A673 (cell line): ENCODE results near the gene KRT4. TPM values are rescaled to one million over a fixed set of nuclear protein-coding genes. Genes with fewer than 3 reads are reported as not detected.

Source experiments
- BruUV-seq: library from RNA; stranded (reverse); fragments of 400-500 nt; replicated peaks from 2 replicates; lab custom pipeline; 2021; lab: Mats Ljungman, UMichigan
- CTCF ChIA-PET: fragments of 300-600 bp; sonication (Branson Sonifier 250); formaldehyde crosslinking; loops from one replicate; lab custom pipeline; 2022; ENCODE audit warnings: antibody characterized with exemption; lab: Charles Lee
- POLR2A ChIA-PET: fragments of 300-600 bp; sonication (Branson Sonifier 250); formaldehyde crosslinking; loops from one replicate; lab custom pipeline; 2022; ENCODE audit warnings: antibody characterized with exemption; ENCODE audit not compliant: low non-redundant PET; lab: Charles Lee
- DNase-seq: peaks from one replicate; pipeline ENCODE4 v3.0.0-alpha.2; 2015; ENCODE audit warnings: low spot score
- H3K27ac ChIP-seq: fragments of 200-600 bp; sonication (generic); 2 replicates; pipeline ENCODE4 v1.5.1; 2016; ENCODE audit warnings: mixed run types, low read depth, mild to moderate bottlenecking, mixed read lengths, antibody characterized with exemption, low read length; ENCODE audit not compliant: poor library complexity, severe bottlenecking
- H3K27me3 ChIP-seq: fragments of 200-600 bp; sonication (generic); replicated peaks from 2 replicates; pipeline ENCODE4 v1.6.1; 2017; ENCODE audit warnings: mixed run types, low read depth, mild to moderate bottlenecking, mixed read lengths, antibody characterized with exemption, low read length; ENCODE audit not compliant: insufficient read depth, poor library complexity
- H3K36me3 ChIP-seq: fragments of 200-600 bp; sonication (generic); 2 replicates; pipeline ENCODE4 v1.6.1; 2016; ENCODE audit warnings: mixed run types, mild to moderate bottlenecking, mixed read lengths, antibody characterized with exemption, low read length; ENCODE audit not compliant: insufficient read depth, poor library complexity, severe bottlenecking
- H3K4me1 ChIP-seq: fragments of 200-600 bp; sonication (generic); 2 replicates; pipeline ENCODE4 v1.6.1; 2017; ENCODE audit warnings: mixed run types, mild to moderate bottlenecking, mixed read lengths, antibody characterized with exemption, low read length; ENCODE audit not compliant: insufficient read depth, poor library complexity, severe bottlenecking
- H3K4me3 ChIP-seq: fragments of 200-600 bp; sonication (generic); 2 replicates; pipeline ENCODE4 v1.5.1; 2016; ENCODE audit warnings: low read depth, mixed run types, mild to moderate bottlenecking, mixed read lengths, low read length; ENCODE audit not compliant: poor library complexity, severe bottlenecking
- H3K9me3 ChIP-seq: fragments of 200-600 bp; sonication (generic); 2 replicates; pipeline ENCODE4 v1.6.1; 2016; ENCODE audit warnings: mixed run types, low read depth, mild to moderate bottlenecking, mixed read lengths, antibody characterized with exemption, low read length; ENCODE audit not compliant: poor library complexity, severe bottlenecking
- EZH2 ChIP-seq: fragments of 200-600 bp; sonication (generic); IDR thresholded peaks from 2 replicates; pipeline ENCODE4 v1.6.1; 2017; ENCODE audit warnings: borderline replicate concordance, low read depth, mild to moderate bottlenecking, mixed read lengths, antibody characterized with exemption, low read length; ENCODE audit not compliant: poor library complexity, severe bottlenecking
- intact Hi-C: fragments of 100-400 bp; cut with micrococcal nuclease; formaldehyde crosslinking; loops from one replicate; pipeline ENCODE4 v1.10.0; 2022; ENCODE audit not compliant: unreplicated experiment
- total RNA-seq: library from RNA; stranded (reverse); gene quantifications from 2 replicates; pipeline ENCODE4 v1.2.3, GENCODE V29; 2021
- TF ChIP-seq, protein P1 (sequence below): fragments of 300-800, 200-600 bp; sonication (generic); conservative IDR thresholded peaks from 2 replicates; pipeline ENCODE4 v1.5.1; 2017; ENCODE audit warnings: low read depth, mild to moderate bottlenecking, antibody characterized with exemption, low read length, moderate library complexity, mixed read lengths

KRT4 gene
- total RNA-seq, 1 experiment from 2014 or later = not detected

DNA sequence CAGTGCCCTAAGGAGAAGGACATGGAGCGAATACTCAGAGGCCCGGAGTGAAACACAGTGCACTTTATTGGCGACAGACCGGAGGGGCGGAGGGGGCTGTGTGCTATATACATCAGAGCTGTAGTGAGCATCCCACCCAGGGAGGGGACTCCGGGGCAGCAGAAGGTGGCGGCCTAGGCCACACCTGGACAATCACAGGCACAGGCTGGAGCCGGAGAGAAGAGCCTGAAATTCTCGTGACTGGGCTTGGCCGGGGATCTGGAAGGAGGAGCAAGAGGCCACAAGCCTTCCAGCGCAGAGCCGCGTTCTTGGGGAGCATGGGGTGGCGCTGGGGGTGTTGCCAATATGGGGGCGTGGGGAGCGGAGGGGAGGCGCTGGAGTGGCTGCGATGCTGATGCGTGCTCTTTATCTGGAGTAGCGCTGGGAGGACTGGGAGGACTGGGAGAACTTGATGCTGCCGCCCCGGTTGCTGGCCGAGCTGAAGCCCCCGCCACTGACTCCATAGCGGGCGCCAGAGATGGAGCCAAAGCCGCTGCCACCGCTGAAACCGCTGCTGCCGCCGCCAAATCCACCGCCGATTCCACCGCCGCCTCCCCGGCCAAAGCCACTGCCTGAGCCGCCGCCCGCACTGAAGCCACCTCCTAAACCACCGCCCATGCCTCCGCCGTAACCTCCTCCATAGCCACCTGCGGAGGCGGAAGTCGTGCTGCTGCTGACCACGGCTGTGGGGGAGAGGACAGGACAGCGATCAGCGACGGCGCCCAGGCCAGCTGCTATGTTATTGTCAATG, 24.1 kb downstream of the KRT4 start:
- intact Hi-C loops = no loop called here
- POLR2A ChIA-PET = no interaction called here
- TF ChIP-seq EZH2 = no peak
- TF ChIP-seq, protein P1, sequence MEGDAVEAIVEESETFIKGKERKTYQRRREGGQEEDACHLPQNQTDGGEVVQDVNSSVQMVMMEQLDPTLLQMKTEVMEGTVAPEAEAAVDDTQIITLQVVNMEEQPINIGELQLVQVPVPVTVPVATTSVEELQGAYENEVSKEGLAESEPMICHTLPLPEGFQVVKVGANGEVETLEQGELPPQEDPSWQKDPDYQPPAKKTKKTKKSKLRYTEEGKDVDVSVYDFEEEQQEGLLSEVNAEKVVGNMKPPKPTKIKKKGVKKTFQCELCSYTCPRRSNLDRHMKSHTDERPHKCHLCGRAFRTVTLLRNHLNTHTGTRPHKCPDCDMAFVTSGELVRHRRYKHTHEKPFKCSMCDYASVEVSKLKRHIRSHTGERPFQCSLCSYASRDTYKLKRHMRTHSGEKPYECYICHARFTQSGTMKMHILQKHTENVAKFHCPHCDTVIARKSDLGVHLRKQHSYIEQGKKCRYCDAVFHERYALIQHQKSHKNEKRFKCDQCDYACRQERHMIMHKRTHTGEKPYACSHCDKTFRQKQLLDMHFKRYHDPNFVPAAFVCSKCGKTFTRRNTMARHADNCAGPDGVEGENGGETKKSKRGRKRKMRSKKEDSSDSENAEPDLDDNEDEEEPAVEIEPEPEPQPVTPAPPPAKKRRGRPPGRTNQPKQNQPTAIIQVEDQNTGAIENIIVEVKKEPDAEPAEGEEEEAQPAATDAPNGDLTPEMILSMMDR = no peak
- no peaks in the 10 kb centered on the region for H3K4me1 ChIP-seq
- no peak overlapping the region for H3K4me3 ChIP-seq
- BruUV-seq = no TSS peak
- no peak overlapping the region for H3K27ac ChIP-seq
- DNase-seq = no peak
- CTCF ChIA-PET = no interaction called here
- H3K36me3 ChIP-seq = no peaks in the 10 kb centered on the region
- H3K9me3 ChIP-seq = no peaks in the 10 kb centered on the region
- no peaks in the 10 kb centered on the region for H3K27me3 ChIP-seq

DNA sequence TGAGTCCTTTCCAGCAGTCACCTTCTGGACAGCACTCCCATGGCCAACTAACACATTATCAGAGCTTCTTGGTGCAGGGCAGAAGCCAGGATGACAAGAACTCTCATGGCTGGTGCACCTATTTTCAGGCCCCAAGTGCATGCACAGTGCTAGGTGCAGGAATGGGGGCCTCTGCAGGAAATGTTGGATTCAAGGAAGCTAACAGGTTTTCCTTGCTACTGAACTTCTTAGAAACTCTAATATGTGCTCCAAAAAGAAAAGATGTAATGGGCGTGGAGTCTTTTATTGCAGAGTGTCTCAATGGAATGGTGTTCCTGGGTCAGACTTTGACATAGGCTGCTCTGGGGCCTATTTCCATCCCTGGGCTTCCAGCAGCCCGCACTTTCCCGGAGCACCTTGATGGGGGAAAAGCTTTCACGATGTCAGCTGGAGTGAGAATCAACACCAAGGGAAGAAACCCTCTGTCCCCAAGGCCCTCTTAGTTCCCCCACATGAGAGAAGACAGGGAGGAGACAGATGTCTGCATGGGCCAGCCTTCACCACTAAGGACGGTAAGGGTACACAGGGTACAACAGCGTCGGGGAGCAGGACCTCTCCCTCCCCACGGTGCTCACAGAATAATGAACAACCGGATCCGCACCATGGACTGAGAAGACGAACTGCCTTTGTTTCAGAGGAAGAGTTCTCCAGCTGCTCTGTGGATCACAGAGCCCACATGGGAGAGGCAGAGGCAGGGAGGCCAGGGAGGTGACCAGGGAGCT, 24.9 kb downstream of the KRT4 start:
- TF ChIP-seq, protein P1 = no peak
- no peak for TF ChIP-seq EZH2
- no TSS peak for BruUV-seq
- H3K4me3 ChIP-seq = no peak overlapping the region
- H3K27me3 ChIP-seq = no peaks in the 10 kb centered on the region
- H3K27ac ChIP-seq = no peak overlapping the region
- no peaks in the 10 kb centered on the region for H3K9me3 ChIP-seq
- intact Hi-C loops = no loop called here
- ChIA-PET POLR2A (no interaction called here), CTCF (no interaction called here)
- no peaks in the 10 kb centered on the region for H3K36me3 ChIP-seq
- H3K4me1 ChIP-seq = no peaks in the 10 kb centered on the region
- no peak for DNase-seq

DNA sequence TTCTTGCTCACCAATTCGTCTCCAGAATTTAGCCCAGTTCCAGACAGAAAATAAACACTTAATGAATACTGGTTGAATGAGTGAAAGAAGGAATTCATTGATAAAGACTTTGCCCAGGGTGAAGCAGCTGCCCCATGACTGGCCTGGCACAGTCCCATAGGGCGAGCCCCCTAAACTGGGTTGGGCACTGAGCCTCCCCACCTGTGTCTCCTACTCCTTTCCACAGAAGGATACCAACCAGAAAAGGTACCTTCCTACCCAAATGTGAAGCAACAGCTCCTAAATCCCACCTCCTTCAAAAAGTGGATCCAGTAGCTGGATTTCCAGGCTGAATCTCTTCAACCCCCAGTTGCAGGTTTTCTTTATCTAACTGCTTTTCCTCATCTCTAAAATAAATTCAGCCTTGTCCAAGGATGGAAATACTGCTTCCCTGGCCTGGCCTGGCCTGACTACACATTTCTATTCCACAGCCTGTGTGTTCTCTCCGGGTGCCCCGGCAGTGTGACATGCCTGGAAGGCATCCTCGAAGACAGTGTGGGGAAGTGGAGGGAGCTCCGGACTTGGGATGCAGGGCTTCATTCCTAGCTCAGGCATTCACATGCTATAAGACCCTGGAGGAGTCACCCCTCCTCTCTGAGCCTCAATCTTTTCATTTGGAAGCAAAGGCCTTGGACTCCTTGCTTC, 25.6 kb downstream of the KRT4 start:
- no TSS peak for BruUV-seq
- no peak for TF ChIP-seq EZH2
- TF ChIP-seq, protein P1 = no peak
- CTCF ChIA-PET = no interaction called here
- POLR2A ChIA-PET = no interaction called here
- no peaks in the 10 kb centered on the region for H3K4me1 ChIP-seq
- no peak overlapping the region for H3K4me3 ChIP-seq
- DNase-seq = no peak
- no peak overlapping the region for H3K27ac ChIP-seq
- H3K9me3 ChIP-seq = no peaks in the 10 kb centered on the region
- no peaks in the 10 kb centered on the region for H3K36me3 ChIP-seq
- intact Hi-C loops = no loop called here
- H3K27me3 ChIP-seq = no peaks in the 10 kb centered on the region
